Fibroblast of the aortic adventitia (primary cell): ENCODE data around the gene USP24. TPM values are rescaled to one million over a fixed set of nuclear protein-coding genes. Genes with fewer than 3 reads are reported as not detected.

ENCODE experiments used
- DNase-seq: peaks from one replicate; pipeline ENCODE4 v3.0.0-alpha.2; 2010; ENCODE audit warnings: low read depth
- H3K4me3 ChIP-seq: 2 replicates; pipeline ENCODE4 v1.5.1; 2011; ENCODE audit warnings: low read depth, mild to moderate bottlenecking, control low read depth, low read length, moderate library complexity
- CTCF ChIP-seq: IDR thresholded peaks from 2 replicates; pipeline ENCODE4 v1.5.1; 2011; ENCODE audit warnings: mild to moderate bottlenecking, low read length, control low read depth, inconsistent platforms; ENCODE audit not compliant: insufficient read depth
- total RNA-seq: library from RNA; depleted of rRNA; stranded (reverse); fragments of >200 nt; gene quantifications from 2 replicates; pipeline ENCODE4 v1.2.3, GENCODE V29; 2012; ENCODE audit warnings: low replicate concordance

The USP24 gene
- total RNA-seq, 1 donor: 44.8 TPM

- peak; percentile 70 for DNase-seq
- H3K4me3 ChIP-seq: no peak overlapping the region
- no peak for TF ChIP-seq CTCF
Observed at GRCh38 chr1:55081188-55081904, 133.8 kb downstream of the USP24 start.

- no peak for TF ChIP-seq CTCF
- no peak overlapping the region for H3K4me3 ChIP-seq
- DNase-seq: no peak
Observed at GRCh38 chr1:55079651-55080050, 135.5 kb downstream of the USP24 start.

GRCh38 chr1:55078470-55078869, 136.7 kb downstream of the USP24 start:
- no peak for TF ChIP-seq CTCF
- H3K4me3 ChIP-seq: no peak overlapping the region
- DNase-seq: no peak

GRCh38 chr1:55076356-55076755, 138.8 kb downstream of the USP24 start:
- no peak for TF ChIP-seq CTCF
- DNase-seq: no peak
- no peak overlapping the region for H3K4me3 ChIP-seq

GRCh38 chr1:55074455-55074854, 140.7 kb downstream of the USP24 start:
- DNase-seq: no peak
- no peak overlapping the region for H3K4me3 ChIP-seq
- TF ChIP-seq CTCF: no peak

- no peak for DNase-seq
- no peak for TF ChIP-seq CTCF
- H3K4me3 ChIP-seq: no peak overlapping the region
Observed at GRCh38 chr1:55073187-55073916, 141.8 kb downstream of the USP24 start.
